Measurements from ENCODE around the gene SOHLH1. TPM values are rescaled to one million over a fixed set of nuclear protein-coding genes. Genes with fewer than 3 reads are reported as not detected.

Gene SOHLH1
- total RNA-seq, 1 donor from 2014 or later, result not detected

- no peak for TF ChIP-seq CTCF (IDR thresholded peaks at IDR 0.05)
- H3K9me3 ChIP-seq, result no peaks in the 10 kb centered on the region
- ATAC-seq (no peak), DNase-seq (no peak)
- H3K4me1 ChIP-seq, result no peaks in the 10 kb centered on the region
- peaks cover 51% of the 10 kb centered on the region for H3K27me3 ChIP-seq (ENCODE audit: low read depth)
- no peaks in the 10 kb centered on the region for H3K36me3 ChIP-seq
- no peak overlapping the region for H3K4me3 ChIP-seq
- intact Hi-C loops (cut with DNase I), result no loop called here
- H3K27ac ChIP-seq, result no peak overlapping the region
Observed at GRCh38 chr9:135712613-135713295, 13.5 kb upstream of the SOHLH1 start.

- DNase-seq (no peak), ATAC-seq (no peak)
- no peak for TF ChIP-seq CTCF (IDR thresholded peaks at IDR 0.05)
- H3K4me1 ChIP-seq, result no peaks in the 10 kb centered on the region
- no peak overlapping the region for H3K27ac ChIP-seq
- peaks cover 52% of the 10 kb centered on the region for H3K27me3 ChIP-seq (ENCODE audit: low read depth)
- H3K4me3 ChIP-seq, result no peak overlapping the region
- H3K9me3 ChIP-seq, result no peaks in the 10 kb centered on the region
- intact Hi-C loops (cut with DNase I), result no loop called here
- no peaks in the 10 kb centered on the region for H3K36me3 ChIP-seq
Observed at GRCh38 chr9:135711881-135712280, 12.6 kb upstream of the SOHLH1 start.

- Histone ChIP-seq H3K9me3 (no peaks in the 10 kb centered on the region), H3K27me3 (ENCODE audit: low read depth) (peaks cover 52% of the 10 kb centered on the region), H3K4me3 (no peak overlapping the region), H3K27ac (no peak overlapping the region), H3K36me3 (no peaks in the 10 kb centered on the region), H3K4me1 (no peaks in the 10 kb centered on the region)
- no peak for ATAC-seq
- TF ChIP-seq CTCF (IDR thresholded peaks at IDR 0.05), result no peak
- no peak for DNase-seq
- intact Hi-C loops (cut with DNase I), result no loop called here
Observed at GRCh38 chr9:135711391-135711790, 12.1 kb upstream of the SOHLH1 start.

GRCh38 chr9:135708164-135708563, 8.9 kb upstream of the SOHLH1 start:
- H3K36me3 ChIP-seq, result no peaks in the 10 kb centered on the region
- peaks cover 54% of the 10 kb centered on the region for H3K27me3 ChIP-seq (ENCODE audit: low read depth)
- no peaks in the 10 kb centered on the region for H3K9me3 ChIP-seq
- TF ChIP-seq CTCF (IDR thresholded peaks at IDR 0.05), result no peak
- H3K4me1 ChIP-seq, result no peaks in the 10 kb centered on the region
- DNase-seq (no peak), ATAC-seq (no peak)
- no peak overlapping the region for H3K27ac ChIP-seq
- no peak overlapping the region for H3K4me3 ChIP-seq
- intact Hi-C loops (cut with DNase I), result no loop called here

- no peak overlapping the region for H3K4me3 ChIP-seq
- no peak overlapping the region for H3K27ac ChIP-seq
- H3K9me3 ChIP-seq, result no peaks in the 10 kb centered on the region
- peaks cover 54% of the 10 kb centered on the region for H3K27me3 ChIP-seq (ENCODE audit: low read depth)
- intact Hi-C loops (cut with DNase I), result no loop called here
- TF ChIP-seq CTCF (IDR thresholded peaks at IDR 0.05), result no peak
- H3K4me1 ChIP-seq, result peaks cover 1% of the 10 kb centered on the region
- DNase-seq (no peak), ATAC-seq (no peak)
- H3K36me3 ChIP-seq, result no peaks in the 10 kb centered on the region
Observed at GRCh38 chr9:135707252-135708138, 8.2 kb upstream of the SOHLH1 start.

Measured in lower lobe of right lung (tissue), 2 donors.